ENCODE data around the gene ITGB2.

DNA sequence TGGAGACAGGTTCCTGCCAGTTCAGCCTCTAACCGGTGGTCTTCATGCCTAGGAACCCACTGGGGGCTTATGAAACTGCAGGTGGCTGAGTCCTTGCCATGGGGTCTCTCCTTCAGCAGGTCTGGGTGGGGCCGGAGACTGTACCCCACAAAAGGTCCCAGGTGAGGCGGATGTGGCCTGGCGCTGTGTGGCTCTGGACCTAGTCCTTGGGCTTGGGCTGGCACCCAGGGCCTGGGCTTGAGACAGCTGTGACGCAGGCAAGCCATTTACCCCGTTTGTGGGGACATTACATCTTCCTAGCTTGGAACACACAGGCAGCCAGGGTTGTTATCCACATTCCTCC, 13.2 kb upstream of the ITGB2 start:
- TF ChIP-seq, protein P1, sequence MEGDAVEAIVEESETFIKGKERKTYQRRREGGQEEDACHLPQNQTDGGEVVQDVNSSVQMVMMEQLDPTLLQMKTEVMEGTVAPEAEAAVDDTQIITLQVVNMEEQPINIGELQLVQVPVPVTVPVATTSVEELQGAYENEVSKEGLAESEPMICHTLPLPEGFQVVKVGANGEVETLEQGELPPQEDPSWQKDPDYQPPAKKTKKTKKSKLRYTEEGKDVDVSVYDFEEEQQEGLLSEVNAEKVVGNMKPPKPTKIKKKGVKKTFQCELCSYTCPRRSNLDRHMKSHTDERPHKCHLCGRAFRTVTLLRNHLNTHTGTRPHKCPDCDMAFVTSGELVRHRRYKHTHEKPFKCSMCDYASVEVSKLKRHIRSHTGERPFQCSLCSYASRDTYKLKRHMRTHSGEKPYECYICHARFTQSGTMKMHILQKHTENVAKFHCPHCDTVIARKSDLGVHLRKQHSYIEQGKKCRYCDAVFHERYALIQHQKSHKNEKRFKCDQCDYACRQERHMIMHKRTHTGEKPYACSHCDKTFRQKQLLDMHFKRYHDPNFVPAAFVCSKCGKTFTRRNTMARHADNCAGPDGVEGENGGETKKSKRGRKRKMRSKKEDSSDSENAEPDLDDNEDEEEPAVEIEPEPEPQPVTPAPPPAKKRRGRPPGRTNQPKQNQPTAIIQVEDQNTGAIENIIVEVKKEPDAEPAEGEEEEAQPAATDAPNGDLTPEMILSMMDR (IDR thresholded peaks at IDR 0.05), result no peak
- no peak for TF ChIP-seq EP300 (IDR thresholded peaks at IDR 0.05)

All from tibial nerve (tissue), 4 donors.